DMS53 (cell line): ENCODE results near the gene BLOC1S4.

Experiments used
- DNase-seq: peaks from one replicate; lab custom pipeline; 2025; lab: John Stamatoyannopoulos, UW

The BLOC1S4 gene

GRCh38 chr4:6763330-6763851, 47.4 kb downstream of the BLOC1S4 start:
- DNase-seq, result peak; percentile 40

GRCh38 chr4:6764976-6765620, 49.1 kb downstream of the BLOC1S4 start:
- DNase-seq, result no peak

GRCh38 chr4:6765703-6766102, 49.7 kb downstream of the BLOC1S4 start:
- no peak for DNase-seq
